ELF-1 (cell line): ENCODE measurements around the gene PRDM15.

Source experiments
- DNase-seq: peaks from one replicate; pipeline ENCODE4 v3.0.0-alpha.2; 2016; ENCODE audit warnings: low read depth, low spot score

PRDM15 gene

GRCh38 chr21:41865002-41865777, 14.0 kb downstream of the PRDM15 start:
- DNase-seq, result no peak

- no peak for DNase-seq
These were observed 14.7 kb downstream of the PRDM15 start for GRCh38 chr21:41864311-41865001.

DNA sequence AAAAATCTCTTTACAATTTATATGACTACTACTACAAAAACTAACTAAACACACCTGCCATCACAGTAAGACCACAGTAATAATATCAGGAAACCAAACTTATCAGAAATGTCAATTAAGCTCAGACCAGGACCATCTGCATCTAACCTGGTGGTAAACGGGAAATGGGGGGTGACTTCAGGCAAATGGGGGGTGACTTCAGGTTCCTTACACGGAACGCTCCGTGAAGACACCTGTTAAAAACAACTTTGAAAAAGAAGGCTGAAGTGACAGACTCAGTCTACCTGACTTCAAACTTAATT, 15.8 kb downstream of the PRDM15 start:
- no peak for DNase-seq

DNA sequence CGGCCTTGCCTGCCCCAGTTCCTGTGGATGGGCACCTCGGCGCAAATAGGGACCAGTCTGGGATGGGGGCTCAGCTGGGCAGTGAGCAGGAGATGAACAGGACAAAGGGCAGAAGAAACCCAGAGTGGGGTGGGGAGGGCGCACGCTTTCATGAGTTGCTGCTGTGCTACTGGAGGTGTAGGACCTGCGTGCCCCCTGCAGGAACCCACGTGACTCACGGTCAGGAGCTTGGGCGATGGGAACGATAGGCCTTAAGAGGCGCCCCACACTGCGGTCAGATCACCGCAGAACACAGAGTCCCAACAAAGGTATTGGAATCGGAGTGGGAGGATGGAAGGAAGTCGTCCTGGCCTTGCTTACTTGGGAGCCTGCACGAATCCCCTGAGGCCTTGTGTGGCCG, 17.2 kb downstream of the PRDM15 start:
- no peak for DNase-seq

DNA sequence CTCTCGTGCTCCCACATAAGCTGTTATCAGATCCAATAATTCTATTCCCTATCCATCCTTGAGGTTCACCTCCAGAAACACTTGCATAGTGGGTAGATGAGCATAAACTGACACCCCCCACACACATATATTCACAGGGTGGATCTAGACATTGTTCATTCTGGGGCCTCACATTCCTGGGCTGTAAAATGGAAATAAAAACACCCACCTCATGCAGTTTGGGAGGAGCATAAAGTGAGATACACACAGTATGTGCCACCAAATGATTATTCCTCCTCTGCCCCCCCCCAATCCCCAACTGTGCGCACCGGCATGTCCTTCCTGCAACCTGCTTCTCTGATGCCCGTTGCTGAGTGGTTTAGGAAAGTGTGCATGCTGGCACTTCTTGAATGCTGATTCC, 17.9 kb downstream of the PRDM15 start:
- no peak for DNase-seq

DNA sequence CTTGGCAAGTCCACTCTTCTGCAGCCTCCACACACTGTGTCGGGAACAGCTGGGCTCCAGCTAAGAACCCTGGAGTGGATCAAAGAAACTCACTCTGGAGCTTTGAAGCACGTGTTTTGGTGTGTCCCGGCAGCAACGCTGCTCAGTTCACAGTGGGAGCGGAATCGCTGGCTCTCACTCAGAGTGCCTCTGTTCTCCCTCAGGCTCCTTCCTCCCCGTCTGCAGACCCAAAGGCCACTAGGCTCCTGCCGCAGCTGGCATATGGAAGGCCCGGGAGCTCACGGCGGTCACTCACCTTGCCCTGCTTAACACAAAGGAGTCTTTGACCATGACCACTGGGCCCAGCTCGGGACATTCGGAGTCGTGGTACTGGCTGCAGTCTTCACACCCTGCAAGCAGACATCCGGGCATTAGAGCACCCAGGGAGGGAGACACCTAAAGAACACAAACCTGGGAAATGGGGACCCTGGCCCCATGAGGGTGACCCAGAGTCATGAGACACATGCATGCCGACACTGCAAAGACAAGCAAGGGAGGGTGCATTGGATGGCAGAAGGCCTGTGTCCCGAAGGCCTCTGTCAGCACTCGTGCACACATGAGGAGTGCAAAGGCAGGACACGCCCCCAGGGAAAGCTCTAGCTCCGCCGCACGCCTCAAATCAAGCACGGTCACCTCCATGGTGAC, 19.7 kb downstream of the PRDM15 start:
- no peak for DNase-seq

DNA sequence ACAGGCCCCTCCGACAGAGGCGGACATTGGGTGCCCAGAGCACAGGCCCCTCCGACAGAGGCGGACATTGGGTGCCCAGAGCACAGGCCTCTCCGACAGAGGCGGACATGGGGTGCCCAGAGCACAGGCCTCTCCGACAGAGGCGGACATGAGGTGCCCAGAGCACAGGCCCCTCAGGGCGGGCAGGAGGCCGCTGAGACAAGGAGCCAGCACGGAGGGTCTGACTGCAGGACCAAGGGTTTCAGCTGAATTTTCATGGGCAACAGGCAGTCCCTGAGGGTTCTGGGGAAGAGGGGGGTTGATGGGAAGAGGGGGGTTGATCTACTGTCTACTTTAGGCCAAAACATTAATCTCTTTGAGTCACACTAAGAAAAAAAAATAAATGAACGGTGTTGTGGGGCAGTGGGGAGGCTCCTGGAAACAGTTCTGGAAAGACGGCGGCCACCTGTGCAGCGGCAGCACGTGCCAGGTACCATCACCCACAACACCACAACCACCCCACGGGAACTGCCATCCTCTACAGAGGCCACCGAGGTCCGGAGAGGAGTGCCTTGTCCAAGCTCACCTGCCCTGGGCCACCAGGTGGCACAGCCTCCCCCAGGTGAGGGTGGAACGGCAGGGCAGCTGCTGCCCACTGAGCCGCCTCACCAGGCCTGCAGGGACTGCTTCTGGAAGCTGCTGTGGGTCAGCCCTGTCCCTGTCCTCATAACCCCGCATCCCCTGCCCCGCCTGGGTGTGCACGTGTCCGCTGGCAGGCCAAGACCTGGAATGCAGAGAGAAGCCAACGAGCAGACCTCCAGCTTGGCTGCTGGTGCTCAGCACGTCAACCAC, 20.5 kb downstream of the PRDM15 start:
- DNase-seq, result no peak

- DNase-seq, result no peak
These were observed 21.3 kb downstream of the PRDM15 start for GRCh38 chr21:41857771-41858300.

GRCh38 chr21:41856572-41856971, 22.6 kb downstream of the PRDM15 start:
- DNase-seq, result no peak

- no peak for DNase-seq
These were observed 24.6 kb downstream of the PRDM15 start for GRCh38 chr21:41854426-41854995.

- DNase-seq, result no peak
These were observed 26.2 kb downstream of the PRDM15 start for GRCh38 chr21:41852929-41853320.

DNA sequence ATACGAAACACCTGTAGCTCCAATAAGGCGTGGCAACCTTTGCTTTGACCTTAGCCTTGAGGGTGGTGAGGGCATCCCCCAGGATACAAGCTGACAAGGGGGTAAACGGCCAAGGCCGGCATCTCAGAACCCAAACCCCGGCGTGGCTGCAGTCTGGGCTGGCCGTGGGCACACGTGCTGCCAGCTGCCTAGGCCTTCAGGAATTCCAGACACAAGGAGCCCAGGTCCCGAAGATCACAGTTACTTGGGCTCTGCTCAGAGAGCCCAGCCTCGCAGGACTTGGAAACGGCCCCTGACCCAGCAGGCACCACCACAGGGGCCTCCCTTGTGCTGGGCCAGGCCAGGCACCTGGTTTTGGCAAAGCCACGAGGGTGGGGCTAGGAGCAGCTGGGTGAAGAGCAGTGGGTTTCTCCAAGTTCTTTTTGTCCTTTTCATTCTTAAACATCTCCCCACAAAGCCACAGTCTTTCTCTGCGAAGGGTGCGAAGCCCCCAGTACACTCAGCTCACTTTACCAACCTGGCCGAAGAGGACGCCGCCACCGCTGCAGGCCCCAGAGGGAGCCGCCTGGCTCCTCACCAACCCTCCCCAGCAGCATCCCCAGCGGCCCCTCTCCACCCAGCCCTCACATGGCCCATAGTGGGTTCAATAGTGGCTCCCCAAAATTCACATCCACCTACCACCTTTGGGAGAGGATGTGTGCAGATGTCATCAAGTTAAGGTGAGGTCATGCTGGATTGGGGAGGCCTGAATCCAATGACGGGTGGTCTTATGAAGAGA, 26.8 kb downstream of the PRDM15 start:
- DNase-seq, result no peak

GRCh38 chr21:41851090-41851790, 27.9 kb downstream of the PRDM15 start:
- DNase-seq, result no peak

GRCh38 chr21:41850085-41850484, 29.1 kb downstream of the PRDM15 start:
- DNase-seq, result no peak

DNA sequence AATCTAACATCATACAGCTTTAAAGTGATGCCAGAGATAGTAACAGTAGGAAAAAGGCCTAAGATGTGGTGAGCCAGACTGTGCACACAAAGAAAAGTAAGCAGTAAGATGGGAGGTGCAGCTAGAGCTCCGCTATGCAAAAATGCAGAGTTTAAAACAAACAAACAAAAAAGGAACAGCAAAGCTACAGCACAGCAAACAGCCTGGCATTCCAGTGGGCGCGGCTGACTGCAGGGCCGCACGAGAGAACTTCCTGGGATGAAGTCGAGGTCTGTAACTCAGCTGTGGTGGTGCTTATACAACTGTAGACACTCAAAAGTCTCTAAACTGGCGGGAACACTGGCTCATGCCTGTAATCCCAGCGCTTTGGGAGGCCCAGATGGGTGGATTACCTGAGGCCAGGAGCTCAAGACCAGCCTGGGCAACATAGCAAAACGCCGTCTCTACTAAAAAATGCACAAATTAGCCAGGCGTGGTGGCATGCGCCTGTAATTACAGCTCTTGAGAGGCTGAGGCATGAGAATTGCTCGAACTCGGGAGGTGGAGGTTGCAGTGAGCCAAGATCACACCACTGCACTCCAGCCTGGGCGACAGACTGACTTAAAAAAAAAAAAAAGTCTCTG, 30.1 kb downstream of the PRDM15 start:
- DNase-seq, result peak; percentile 29

- DNase-seq, result no peak
These were observed 30.6 kb downstream of the PRDM15 start for GRCh38 chr21:41848533-41848932.

- DNase-seq, result peak; percentile 59
These were observed 31.9 kb downstream of the PRDM15 start for GRCh38 chr21:41847066-41847804.

DNA sequence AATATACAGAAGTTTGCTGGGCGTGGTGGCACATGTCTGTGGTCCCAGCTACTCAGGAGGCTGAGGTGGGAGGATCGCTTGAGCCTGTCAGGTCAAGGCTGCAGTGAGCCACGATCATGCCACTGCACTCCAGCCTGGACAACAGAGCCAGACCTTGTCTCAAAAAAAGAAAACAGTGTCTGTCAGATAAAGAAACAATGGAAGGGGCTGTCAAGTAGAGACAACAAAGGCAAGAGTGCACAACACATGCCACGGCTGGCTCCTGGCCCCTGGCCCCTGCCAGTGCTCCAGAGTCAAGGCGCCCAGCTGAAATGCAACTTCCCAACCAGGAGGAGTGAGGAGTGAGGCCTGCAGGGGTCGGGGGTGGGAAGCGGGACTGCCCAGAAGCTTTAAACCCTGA, 32.6 kb downstream of the PRDM15 start:
- DNase-seq, result no peak

DNA sequence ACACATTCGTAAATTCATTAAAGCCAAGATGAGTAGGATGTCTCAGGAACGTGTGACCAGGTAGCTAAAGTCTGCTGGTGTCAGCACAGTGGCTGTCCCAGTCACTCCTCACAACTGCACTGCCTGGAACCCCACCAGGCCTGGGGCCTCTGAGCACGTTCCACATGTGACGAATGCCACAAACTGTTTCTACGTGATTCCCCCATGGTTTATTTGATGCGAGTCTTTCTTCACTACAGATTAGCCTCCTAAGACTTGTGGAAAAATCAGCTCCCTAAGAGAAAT, 33.2 kb downstream of the PRDM15 start:
- DNase-seq, result no peak
